ENCODE measurements around the gene TRIM7. TPM values are rescaled to one million over a fixed set of nuclear protein-coding genes. Genes with fewer than 3 reads are reported as not detected.

TRIM7 gene
- total and polyA plus RNA-seq, 9 of the 15 experiments (the other 6 are each of a cell fraction or from before 2014, with no cell fraction given), result 2.6 to 14.9 (median 8.9) TPM

DNA sequence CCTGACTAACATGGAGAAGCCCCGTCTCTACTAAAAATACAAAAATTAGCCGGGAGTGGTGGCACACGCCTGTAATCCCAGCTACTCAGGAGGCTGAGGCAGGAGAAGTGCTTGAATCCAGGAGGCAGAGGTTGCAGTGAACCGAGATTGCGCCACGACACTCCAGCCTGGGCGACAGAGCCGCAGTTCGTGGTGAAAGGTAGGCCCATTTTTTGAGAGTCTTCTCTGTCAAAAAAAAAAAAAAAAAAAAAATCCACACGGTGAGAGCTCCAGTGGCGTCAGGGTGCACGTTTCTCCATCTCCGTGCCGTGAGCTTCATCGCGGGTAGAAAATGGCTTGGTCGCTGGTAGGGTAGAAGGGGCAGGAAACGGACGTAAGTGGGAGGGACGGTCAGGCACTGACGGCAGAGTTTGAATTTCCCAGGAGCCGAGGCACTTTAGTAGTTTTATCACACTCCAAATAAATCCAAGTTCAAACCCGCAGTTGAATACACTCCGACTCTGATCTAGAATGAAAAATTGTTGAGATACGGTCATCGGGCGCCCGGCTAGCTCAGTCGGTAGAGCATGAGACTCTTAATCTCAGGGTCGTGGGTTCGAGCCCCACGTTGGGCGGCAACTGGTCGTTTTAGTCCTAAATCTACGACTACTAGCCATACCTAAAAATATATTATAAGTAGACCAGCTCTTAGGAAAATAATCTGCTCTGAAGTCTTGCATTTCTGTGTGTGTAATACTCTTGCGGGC, 2.4 kb upstream of the TRIM7 start (continued):
- TF ChIP-seq MIER1 (IDR thresholded peaks at IDR 0.05; ENCODE audit: low read depth), result 0 out of 2 replicates have a peak, but pooled peaks have one; percentile 15
- TF ChIP-seq RB1 (IDR thresholded peaks at IDR 0.05; ENCODE audit: low read depth), result no peak; the same call in 1 of the 2 replicates
- no peak for TF ChIP-seq FUS (optimal IDR thresholded peaks at IDR 0.05; ENCODE audit: low read depth, low read length)
- TF ChIP-seq ZNF436 (CRISPR knock-in tag; IDR thresholded peaks at IDR 0.05), result peak; percentile 43; the same call in 1 of the 2 replicates
- TF ChIP-seq RAD21 (CRISPR knock-in tag; conservative IDR thresholded peaks at IDR 0.05 in 1 of 2, IDR thresholded peaks at IDR 0.05 in 1 of 2), result no peak; a peak in 1 of 4 replicates
- TF ChIP-seq ZNF224 (CRISPR knock-in tag; IDR thresholded peaks at IDR 0.05), result no peak
- TF ChIP-seq CBFA2T3 (IDR thresholded peaks at IDR 0.05), result no peak
- TF ChIP-seq MXI1 (IDR thresholded peaks at IDR 0.05; ENCODE audit: low read depth, low read length), result no peak
- TF ChIP-seq, protein P1, sequence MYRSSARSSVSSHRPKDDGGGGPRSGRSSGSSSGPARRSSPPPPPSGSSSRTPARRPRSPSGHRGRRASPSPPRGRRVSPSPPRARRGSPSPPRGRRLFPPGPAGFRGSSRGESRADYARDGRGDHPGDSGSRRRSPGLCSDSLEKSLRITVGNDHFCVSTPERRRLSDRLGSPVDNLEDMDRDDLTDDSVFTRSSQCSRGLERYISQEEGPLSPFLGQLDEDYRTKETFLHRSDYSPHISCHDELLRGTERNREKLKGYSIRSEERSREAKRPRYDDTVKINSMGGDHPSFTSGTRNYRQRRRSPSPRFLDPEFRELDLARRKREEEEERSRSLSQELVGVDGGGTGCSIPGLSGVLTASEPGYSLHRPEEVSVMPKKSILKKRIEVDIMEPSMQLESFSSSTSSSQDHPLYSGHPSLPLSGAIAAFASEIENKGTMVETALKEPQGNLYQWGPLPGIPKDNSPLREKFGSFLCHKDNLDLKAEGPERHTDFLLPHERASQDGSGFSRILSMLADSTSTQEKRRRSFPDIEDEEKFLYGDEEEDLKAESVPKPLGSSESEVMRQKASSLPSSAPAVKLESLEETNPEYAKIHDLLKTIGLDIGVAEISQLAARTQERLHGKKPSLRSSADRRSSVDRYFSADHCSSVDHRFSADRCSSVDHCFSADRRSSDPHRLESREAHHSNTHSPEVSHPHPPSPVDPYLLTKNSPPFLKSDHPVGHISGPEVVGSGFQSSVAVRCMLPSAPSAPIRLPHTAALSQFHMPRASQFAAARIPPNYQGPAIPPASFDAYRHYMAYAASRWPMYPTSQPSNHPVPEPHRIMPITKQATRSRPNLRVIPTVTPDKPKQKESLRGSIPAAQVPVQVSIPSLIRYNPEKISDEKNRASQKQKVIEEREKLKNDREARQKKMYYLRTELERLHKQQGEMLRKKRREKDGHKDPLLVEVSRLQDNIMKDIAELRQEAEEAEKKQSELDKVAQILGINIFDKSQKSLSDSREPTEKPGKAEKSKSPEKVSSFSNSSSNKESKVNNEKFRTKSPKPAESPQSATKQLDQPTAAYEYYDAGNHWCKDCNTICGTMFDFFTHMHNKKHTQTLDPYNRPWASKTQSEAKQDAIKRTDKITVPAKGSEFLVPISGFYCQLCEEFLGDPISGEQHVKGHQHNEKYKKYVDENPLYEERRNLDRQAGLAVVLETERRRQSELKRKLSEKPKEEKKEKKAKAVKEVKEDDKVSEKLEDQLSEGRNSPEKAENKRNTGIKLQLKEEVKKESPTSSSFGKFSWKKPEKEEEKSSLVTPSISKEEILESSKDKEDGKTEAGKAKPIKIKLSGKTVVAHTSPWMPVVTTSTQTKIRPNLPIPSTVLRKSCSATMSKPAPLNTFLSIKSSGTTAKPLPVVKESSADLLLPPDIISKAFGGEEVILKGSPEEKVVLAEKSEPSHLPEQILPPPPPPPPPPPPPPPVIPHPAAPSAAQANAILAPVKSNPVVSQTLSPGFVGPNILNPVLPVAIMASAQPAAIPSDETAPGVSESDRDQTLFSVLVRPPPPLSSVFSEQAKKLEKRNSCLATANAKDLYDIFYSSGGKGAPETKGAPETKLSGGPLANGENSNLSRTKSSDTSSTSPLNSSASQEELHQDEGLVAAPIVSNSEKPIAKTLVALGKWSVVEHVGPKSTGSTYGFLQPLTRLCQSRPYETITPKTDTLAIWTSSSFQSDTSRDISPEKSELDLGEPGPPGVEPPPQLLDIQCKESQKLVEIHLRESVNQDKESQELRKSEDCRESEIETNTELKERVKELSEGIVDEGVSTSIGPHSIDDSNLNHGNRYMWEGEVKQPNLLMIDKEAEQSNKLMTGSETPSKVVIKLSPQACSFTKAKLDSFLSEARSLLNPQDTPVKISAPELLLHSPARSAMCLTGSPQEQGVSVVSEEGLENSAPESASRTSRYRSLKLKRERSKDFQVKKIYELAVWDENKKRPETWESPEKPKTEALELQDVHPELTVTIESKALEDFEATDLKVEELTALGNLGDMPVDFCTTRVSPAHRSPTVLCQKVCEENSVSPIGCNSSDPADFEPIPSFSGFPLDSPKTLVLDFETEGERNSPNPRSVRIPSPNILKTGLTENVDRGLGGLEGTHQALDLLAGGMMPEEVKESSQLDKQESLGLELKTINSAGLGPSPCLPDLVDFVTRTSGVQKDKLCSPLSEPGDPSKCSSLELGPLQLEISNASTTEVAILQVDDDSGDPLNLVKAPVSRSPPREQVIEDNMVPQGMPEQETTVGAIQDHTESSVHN (IDR thresholded peaks at IDR 0.05; ENCODE audit: borderline replicate concordance in 1 of 2, low read depth in 1 of 2), result no peak
- TF ChIP-seq SPI1 (IDR thresholded peaks at IDR 0.05; ENCODE audit: borderline replicate concordance, low read depth, low read length), result no peak
- TF ChIP-seq PHF21A (IDR thresholded peaks at IDR 0.05; ENCODE audit: borderline replicate concordance, low read depth), result no peak; the same call in 1 of the 2 replicates
- no peak for TF ChIP-seq PRMT5 (CRISPR knock-in tag; IDR thresholded peaks at IDR 0.05)
- TF ChIP-seq ASH1L (IDR thresholded peaks at IDR 0.05; ENCODE audit: borderline replicate concordance, low read depth, partially characterized antibody), result no peak
- TF ChIP-seq, protein P2, sequence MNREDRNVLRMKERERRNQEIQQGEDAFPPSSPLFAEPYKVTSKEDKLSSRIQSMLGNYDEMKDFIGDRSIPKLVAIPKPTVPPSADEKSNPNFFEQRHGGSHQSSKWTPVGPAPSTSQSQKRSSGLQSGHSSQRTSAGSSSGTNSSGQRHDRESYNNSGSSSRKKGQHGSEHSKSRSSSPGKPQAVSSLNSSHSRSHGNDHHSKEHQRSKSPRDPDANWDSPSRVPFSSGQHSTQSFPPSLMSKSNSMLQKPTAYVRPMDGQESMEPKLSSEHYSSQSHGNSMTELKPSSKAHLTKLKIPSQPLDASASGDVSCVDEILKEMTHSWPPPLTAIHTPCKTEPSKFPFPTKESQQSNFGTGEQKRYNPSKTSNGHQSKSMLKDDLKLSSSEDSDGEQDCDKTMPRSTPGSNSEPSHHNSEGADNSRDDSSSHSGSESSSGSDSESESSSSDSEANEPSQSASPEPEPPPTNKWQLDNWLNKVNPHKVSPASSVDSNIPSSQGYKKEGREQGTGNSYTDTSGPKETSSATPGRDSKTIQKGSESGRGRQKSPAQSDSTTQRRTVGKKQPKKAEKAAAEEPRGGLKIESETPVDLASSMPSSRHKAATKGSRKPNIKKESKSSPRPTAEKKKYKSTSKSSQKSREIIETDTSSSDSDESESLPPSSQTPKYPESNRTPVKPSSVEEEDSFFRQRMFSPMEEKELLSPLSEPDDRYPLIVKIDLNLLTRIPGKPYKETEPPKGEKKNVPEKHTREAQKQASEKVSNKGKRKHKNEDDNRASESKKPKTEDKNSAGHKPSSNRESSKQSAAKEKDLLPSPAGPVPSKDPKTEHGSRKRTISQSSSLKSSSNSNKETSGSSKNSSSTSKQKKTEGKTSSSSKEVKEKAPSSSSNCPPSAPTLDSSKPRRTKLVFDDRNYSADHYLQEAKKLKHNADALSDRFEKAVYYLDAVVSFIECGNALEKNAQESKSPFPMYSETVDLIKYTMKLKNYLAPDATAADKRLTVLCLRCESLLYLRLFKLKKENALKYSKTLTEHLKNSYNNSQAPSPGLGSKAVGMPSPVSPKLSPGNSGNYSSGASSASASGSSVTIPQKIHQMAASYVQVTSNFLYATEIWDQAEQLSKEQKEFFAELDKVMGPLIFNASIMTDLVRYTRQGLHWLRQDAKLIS (CRISPR knock-in tag; IDR thresholded peaks at IDR 0.05), result no peak
- TF ChIP-seq SRSF9 (IDR thresholded peaks at IDR 0.05; ENCODE audit: borderline replicate concordance, low read depth, low read length), result no peak
